ENCODE results near the gene CELSR1.
"Not testable (repeated sequence)": the region's sequence is repeated elsewhere in the genome, so short reads cannot be mapped to it uniquely, and the experiment has no call there.

The CELSR1 gene

DNA sequence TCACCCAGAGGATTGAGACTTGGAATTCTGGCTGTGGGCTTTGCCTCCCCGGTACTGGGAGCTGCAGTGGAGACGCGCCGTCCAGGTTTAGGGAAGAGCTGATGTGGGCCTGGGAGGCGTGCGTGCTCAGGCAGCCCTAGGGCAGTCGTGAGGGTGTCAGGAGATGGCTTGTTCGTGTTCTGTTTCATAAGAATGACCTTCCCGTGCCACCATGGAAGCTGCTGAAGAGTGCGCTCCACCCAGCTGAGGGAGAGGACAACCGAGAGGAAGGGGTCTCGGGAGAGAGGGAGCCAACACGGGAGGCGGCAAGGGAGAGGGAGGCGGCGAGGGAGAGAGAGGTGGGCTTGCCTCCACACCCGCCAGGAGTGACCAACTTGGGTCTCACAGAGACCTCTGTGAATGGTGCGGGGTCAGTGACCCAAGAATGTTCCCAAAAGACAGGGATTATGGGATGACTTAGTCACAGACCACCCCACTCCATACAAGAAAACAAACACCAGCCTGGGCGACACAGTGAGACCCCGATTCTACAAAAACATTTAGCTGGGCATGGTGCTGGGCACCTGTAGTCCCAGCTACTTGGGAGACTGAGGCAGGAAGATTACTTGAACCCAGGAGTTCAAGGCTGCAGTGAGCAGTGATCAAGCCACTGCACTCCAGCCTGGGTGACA is 216.6 kb downstream of the CELSR1 start:
- H3K27me3 ChIP-seq (ENCODE audit: control insufficient read depth, insufficient read depth, low read length), result no peaks in the 10 kb centered on the region
- H3K36me3 ChIP-seq (ENCODE audit: control insufficient read depth, insufficient read depth, low read length), result peaks cover 47% of the 10 kb centered on the region
- no peak overlapping the region for H3K9ac ChIP-seq (ENCODE audit: low read depth, low read length)
- H3K4me1 ChIP-seq (ENCODE audit: control insufficient read depth, insufficient read depth, low read length), result no peaks in the 10 kb centered on the region
- no peak overlapping the region for H3K4me3 ChIP-seq (ENCODE audit: low read depth, low read length)
- H3K9me3 ChIP-seq (ENCODE audit: control insufficient read depth, insufficient read depth, low read length), result no peaks in the 10 kb centered on the region

- Histone ChIP-seq H3K36me3 (ENCODE audit: control insufficient read depth, insufficient read depth, low read length) (peaks cover 44% of the 10 kb centered on the region), H3K9ac (ENCODE audit: low read depth, low read length) (no peak overlapping the region), H3K4me1 (ENCODE audit: control insufficient read depth, insufficient read depth, low read length) (no peaks in the 10 kb centered on the region), H3K9me3 (ENCODE audit: control insufficient read depth, insufficient read depth, low read length) (no peaks in the 10 kb centered on the region), H3K4me3 (ENCODE audit: low read depth, low read length) (no peak overlapping the region), H3K27me3 (ENCODE audit: control insufficient read depth, insufficient read depth, low read length) (no peaks in the 10 kb centered on the region)
Measured at GRCh38 chr22:46320166-46320710, 217.2 kb downstream of the CELSR1 start.

DNA sequence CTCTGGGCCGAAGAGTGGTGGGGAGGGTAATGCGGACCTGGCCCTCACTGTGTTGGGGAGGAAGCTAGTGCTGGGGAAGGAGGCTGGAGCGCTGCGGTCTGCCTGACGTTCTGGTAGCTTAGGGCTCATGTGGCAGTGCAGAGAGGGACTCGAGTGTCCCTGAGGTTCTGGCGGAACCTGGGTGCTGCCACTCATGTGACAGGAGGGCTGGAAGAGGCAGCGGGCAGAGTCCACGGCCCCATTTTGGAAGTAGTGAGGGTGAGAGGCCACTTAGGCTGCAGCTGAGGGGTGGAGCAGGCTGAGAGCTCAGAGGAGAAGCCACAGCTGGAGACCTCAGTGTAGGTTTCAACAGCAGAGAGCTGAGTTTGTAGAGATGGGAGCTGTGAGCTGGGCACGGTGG is 218.1 kb downstream of the CELSR1 start:
- Histone ChIP-seq H3K4me3 (ENCODE audit: low read depth, low read length) (no peak overlapping the region), H3K4me1 (ENCODE audit: control insufficient read depth, insufficient read depth, low read length) (no peaks in the 10 kb centered on the region), H3K27me3 (ENCODE audit: control insufficient read depth, insufficient read depth, low read length) (no peaks in the 10 kb centered on the region), H3K36me3 (ENCODE audit: control insufficient read depth, insufficient read depth, low read length) (peaks cover 44% of the 10 kb centered on the region), H3K9me3 (ENCODE audit: control insufficient read depth, insufficient read depth, low read length) (no peaks in the 10 kb centered on the region), H3K9ac (ENCODE audit: low read depth, low read length) (no peak overlapping the region)

GRCh38 chr22:46318576-46318975 is 218.8 kb downstream of the CELSR1 start:
- Histone ChIP-seq H3K36me3 (ENCODE audit: control insufficient read depth, insufficient read depth, low read length) (peaks cover 43% of the 10 kb centered on the region), H3K9me3 (ENCODE audit: control insufficient read depth, insufficient read depth, low read length) (no peaks in the 10 kb centered on the region), H3K27me3 (ENCODE audit: control insufficient read depth, insufficient read depth, low read length) (no peaks in the 10 kb centered on the region), H3K9ac (ENCODE audit: low read depth, low read length) (no peak overlapping the region), H3K4me3 (ENCODE audit: low read depth, low read length) (no peak overlapping the region), H3K4me1 (ENCODE audit: control insufficient read depth, insufficient read depth, low read length) (no peaks in the 10 kb centered on the region)

GRCh38 chr22:46317646-46318045 is 219.8 kb downstream of the CELSR1 start:
- H3K4me3 ChIP-seq (ENCODE audit: low read depth, low read length), result no peak overlapping the region
- H3K9me3 ChIP-seq (ENCODE audit: control insufficient read depth, insufficient read depth, low read length), result no peaks in the 10 kb centered on the region
- peaks cover 38% of the 10 kb centered on the region for H3K36me3 ChIP-seq (ENCODE audit: control insufficient read depth, insufficient read depth, low read length)
- no peak overlapping the region for H3K9ac ChIP-seq (ENCODE audit: low read depth, low read length)
- no peaks in the 10 kb centered on the region for H3K4me1 ChIP-seq (ENCODE audit: control insufficient read depth, insufficient read depth, low read length)
- no peaks in the 10 kb centered on the region for H3K27me3 ChIP-seq (ENCODE audit: control insufficient read depth, insufficient read depth, low read length)

- Histone ChIP-seq H3K9me3 (ENCODE audit: control insufficient read depth, insufficient read depth, low read length) (no peaks in the 10 kb centered on the region), H3K36me3 (ENCODE audit: control insufficient read depth, insufficient read depth, low read length) (peaks cover 38% of the 10 kb centered on the region), H3K4me1 (ENCODE audit: control insufficient read depth, insufficient read depth, low read length) (no peaks in the 10 kb centered on the region), H3K27me3 (ENCODE audit: control insufficient read depth, insufficient read depth, low read length) (no peaks in the 10 kb centered on the region), H3K4me3 (ENCODE audit: low read depth, low read length) (no peak overlapping the region), H3K9ac (ENCODE audit: low read depth, low read length) (no peak overlapping the region)
Measured at GRCh38 chr22:46315976-46316375, 221.4 kb downstream of the CELSR1 start.

- H3K4me3 ChIP-seq (ENCODE audit: low read depth, low read length); H3K4me1 ChIP-seq (ENCODE audit: control insufficient read depth, insufficient read depth, low read length); H3K9me3 ChIP-seq (ENCODE audit: control insufficient read depth, insufficient read depth, low read length); H3K9ac ChIP-seq (ENCODE audit: low read depth, low read length); H3K27me3 ChIP-seq (ENCODE audit: control insufficient read depth, insufficient read depth, low read length): not testable (repeated sequence)
- H3K36me3 ChIP-seq (ENCODE audit: control insufficient read depth, insufficient read depth, low read length), result peaks cover 28% of the 10 kb centered on the region
Measured at GRCh38 chr22:46312848-46313247, 224.6 kb downstream of the CELSR1 start.

- Histone ChIP-seq H3K27me3 (ENCODE audit: control insufficient read depth, insufficient read depth, low read length) (no peaks in the 10 kb centered on the region), H3K9ac (ENCODE audit: low read depth, low read length) (no peak overlapping the region), H3K4me3 (ENCODE audit: low read depth, low read length) (no peak overlapping the region), H3K4me1 (ENCODE audit: control insufficient read depth, insufficient read depth, low read length) (no peaks in the 10 kb centered on the region), H3K36me3 (ENCODE audit: control insufficient read depth, insufficient read depth, low read length) (peaks cover 23% of the 10 kb centered on the region), H3K9me3 (ENCODE audit: control insufficient read depth, insufficient read depth, low read length) (no peaks in the 10 kb centered on the region)
Measured at GRCh38 chr22:46312056-46312455, 225.4 kb downstream of the CELSR1 start.

Measured in iPS-15b (cell line).